Stimulated activated CD4-positive, alpha-beta T cell treated with anti-CD3 and anti-CD28 coated beads, Interleukin-15, amount 100 ng/mL, for 48 hours (primary cell): Measurements from ENCODE around the gene ARFGAP3.

Source experiments
- DNase-seq, 2 donors: peaks; one replicate each; pipeline ENCODE4 v3.0.0-alpha.2; 2020; ENCODE audit warnings: low read depth in 2 of 2

Gene ARFGAP3

GRCh38 chr22:42862045-42862734 is 5.1 kb upstream of the ARFGAP3 start:
- DNase-seq: no peak

- DNase-seq: no peak
These were observed 3.9 kb upstream of the ARFGAP3 start for GRCh38 chr22:42860968-42861367.

GRCh38 chr22:42857845-42858481 is 890 bp upstream of the ARFGAP3 start:
- DNase-seq: no peak

DNA sequence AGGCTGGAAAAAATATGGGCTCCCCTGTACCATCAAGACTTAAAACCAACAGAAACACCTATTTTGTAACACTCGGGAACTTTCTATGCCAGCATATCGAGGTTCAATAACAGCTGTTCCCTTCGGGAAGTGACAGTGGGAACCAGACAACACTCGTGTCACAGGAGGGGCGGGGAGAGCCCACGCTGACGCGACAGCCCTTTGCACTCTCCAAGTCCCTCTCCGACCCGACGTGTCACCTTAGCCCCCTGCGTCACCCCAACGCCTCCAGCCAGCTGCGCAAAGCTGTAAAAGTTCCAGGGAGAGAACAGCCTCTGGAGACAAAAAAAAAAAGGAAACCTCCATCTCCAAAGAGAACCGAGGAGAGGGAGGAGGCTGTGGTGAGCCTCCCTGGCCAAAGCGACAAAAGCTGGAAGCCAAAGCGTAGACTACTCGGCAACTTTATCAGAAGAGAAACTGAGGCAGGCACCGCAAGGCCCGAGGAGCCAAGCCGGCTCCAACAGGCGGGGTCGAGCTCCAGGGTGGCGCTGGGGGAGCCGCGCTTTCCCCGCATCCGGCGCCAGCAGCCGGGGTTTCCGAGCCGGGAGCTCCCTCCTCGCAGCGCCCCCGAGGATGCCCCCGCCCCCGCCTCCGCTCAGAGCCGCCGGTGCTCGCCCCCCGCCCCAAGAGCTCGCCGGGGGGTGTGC is 751 bp downstream of the ARFGAP3 start:
- DNase-seq: peak; percentile 8 to 29

- DNase-seq: no peak
These were observed 1.4 kb downstream of the ARFGAP3 start for GRCh38 chr22:42855721-42856120.

- DNase-seq: no peak
These were observed 1.9 kb downstream of the ARFGAP3 start for GRCh38 chr22:42855211-42855610.

DNA sequence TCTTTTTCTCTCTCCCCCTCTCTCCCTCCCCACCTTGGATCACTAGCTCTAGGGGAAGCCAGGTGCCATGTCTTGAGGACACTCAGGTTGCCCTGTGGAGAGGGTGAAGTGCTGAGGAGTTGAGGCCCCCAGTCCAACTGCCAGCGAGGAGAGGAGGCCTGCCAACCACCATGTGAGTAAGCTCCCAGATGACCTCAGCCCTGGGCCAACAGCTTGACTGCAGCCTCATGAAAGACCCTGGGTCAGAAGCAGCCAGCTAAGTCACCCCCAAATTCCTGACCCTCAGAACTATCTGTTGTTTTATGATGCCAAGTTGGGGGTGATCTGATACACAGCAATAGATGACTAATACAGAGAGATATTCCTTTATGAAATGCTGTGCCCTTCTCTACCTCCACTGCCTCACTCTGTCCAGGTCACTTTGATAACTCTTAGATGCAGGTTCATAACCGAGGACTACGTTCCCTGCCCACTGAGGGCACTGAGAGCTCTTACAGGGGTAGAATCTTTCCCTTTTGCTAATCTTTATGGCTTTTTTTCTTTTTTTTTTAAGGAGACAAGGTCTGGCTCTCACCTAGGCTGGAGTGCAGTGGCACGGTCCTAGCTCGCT is 8.0 kb downstream of the ARFGAP3 start:
- no peak for DNase-seq

- DNase-seq: no peak
These were observed 10.0 kb downstream of the ARFGAP3 start for GRCh38 chr22:42847110-42847509.

- DNase-seq: no peak
These were observed 12.3 kb downstream of the ARFGAP3 start for GRCh38 chr22:42844756-42845155.

GRCh38 chr22:42842658-42843370 is 14.3 kb downstream of the ARFGAP3 start:
- no peak for DNase-seq

DNA sequence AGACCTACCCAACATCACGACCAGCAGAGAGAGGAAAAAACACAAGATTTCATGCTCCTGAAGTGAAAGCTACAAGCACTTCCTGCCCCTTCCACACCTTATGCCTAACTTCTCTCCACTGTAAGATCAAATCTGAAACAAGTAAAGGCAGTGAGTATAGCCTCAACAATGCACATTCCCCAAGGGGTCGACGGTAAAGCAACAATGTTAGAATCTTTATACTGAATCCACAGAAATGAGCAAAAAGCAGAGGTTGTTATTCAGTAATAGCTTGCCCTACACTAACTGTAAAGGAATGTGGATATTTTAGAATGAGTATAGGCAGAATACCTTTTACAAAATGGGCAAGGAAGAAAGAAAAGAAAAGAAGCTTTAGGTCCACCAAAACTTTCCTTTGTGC is 15.6 kb downstream of the ARFGAP3 start:
- no peak for DNase-seq

- DNase-seq: no peak
These were observed 19.5 kb downstream of the ARFGAP3 start for GRCh38 chr22:42837556-42837955.

GRCh38 chr22:42836026-42836425 is 21.0 kb downstream of the ARFGAP3 start:
- DNase-seq: no peak

- no peak for DNase-seq
These were observed 22.7 kb downstream of the ARFGAP3 start for GRCh38 chr22:42834177-42834949.

GRCh38 chr22:42833104-42833503 is 24.0 kb downstream of the ARFGAP3 start:
- no peak for DNase-seq

- no peak for DNase-seq
These were observed 25.4 kb downstream of the ARFGAP3 start for GRCh38 chr22:42831712-42832111.

DNA sequence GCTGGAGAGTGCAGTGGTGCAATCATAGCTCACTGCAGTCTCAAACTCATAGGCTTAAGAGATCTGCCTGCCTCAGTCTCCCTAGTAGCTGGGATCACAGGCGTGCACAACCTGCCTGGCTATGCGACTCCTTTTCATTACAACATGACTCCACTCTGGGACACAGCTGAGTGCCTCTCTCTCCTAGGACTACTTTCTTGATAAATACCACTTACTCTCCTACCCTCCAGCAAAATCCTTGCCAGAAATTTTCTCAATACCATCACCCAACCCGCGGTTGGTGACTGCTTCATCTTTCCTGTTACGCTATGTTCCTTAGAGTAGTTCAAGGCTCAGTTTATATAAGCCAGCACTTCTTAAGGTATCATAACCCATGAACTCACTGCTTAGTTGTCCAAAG is 26.9 kb downstream of the ARFGAP3 start:
- DNase-seq: no peak

GRCh38 chr22:42829302-42829701 is 27.8 kb downstream of the ARFGAP3 start:
- DNase-seq: no peak

DNA sequence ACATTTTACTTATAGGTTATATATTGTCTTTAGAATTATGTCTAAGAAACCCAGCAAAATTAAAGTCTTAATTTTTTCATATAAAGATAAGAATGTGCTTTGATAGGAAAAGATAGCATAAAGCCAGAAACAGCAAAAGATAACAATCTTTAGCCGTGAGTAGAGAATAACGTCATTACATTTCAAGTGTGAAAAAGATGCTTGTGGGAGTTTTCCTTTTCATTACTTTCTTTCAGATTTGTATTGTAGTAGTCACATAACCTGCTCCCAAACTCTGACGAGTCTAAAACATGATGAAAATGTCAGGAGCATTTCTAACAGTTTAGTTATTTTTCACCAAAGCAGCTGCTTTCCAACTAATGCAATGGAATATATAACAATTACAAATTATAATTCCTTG is 31.3 kb downstream of the ARFGAP3 start:
- DNase-seq: no peak

DNA sequence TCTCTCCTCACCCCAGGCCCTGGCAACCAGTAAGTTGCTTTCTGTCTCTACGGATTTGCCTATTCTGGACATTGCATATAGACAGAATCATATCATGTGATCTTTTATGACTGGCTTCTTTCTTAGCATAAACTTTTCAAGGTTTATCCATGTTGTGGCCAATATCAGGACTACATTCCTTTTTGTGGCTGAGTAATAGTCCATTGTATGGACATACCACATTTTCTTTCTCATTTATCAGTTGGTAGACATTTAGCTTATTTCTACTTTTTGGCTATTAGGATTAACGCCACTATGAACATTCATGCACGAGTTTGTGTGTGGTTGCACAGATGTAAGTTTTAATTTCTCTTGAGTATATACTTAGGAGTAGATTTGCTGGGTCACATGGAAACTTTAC is 35.7 kb downstream of the ARFGAP3 start:
- no peak for DNase-seq

DNA sequence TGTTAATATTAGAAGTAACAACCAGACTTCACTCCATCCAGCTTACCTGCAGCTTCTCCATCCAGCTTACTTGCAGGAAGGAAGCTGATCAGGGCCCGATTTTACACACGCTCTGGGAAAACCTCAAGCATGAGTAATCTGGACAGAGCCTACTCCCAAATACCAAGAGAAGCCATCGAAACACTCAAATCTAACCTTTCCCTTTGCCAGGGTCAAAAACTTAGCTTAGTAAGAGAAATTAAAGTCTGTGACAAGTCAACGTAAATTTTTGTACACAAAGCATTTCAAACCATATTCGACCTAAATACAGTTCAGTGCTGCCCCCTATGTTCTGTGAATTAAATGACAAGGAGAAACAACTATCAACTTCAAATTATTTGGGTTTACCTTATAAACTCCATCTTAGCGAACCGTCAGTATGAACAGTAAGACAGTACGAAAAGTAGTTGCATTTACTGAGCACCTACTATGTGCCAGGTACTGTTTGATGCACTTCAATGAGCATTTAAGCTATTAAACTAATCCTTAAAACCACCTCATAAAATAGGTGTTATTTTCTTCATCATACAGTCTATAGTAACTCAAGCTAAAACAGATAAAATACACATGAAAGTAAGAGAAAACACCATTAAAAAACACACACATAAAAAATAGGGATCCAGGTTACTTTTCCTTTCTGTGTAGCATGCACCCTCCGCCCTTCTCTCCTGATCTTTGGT is 36.9 kb downstream of the ARFGAP3 start:
- no peak for DNase-seq
